ENCODE data around the gene NOL4L.

The NOL4L gene

GRCh38 chr20:32574296-32575226 lies 10.6 kb downstream of the NOL4L start:
- no peak for DNase-seq

GRCh38 chr20:32573167-32573851 lies 11.8 kb downstream of the NOL4L start:
- DNase-seq = no peak

GRCh38 chr20:32572271-32572968 lies 12.7 kb downstream of the NOL4L start:
- no peak for DNase-seq

GRCh38 chr20:32571566-32571965 lies 13.6 kb downstream of the NOL4L start:
- DNase-seq = no peak

GRCh38 chr20:32570401-32571190 lies 14.5 kb downstream of the NOL4L start:
- no peak for DNase-seq

- DNase-seq = peak in 1 of 5 experiments; percentile 29
Measured at GRCh38 chr20:32569380-32570305, 15.5 kb downstream of the NOL4L start.

- no peak for DNase-seq
Measured at GRCh38 chr20:32569018-32569379, 16.1 kb downstream of the NOL4L start.

GRCh38 chr20:32567384-32568178 lies 17.6 kb downstream of the NOL4L start:
- DNase-seq = no peak

- DNase-seq = no peak
Measured at GRCh38 chr20:32566379-32567374, 18.5 kb downstream of the NOL4L start.

GRCh38 chr20:32565735-32566032 lies 19.4 kb downstream of the NOL4L start:
- DNase-seq = no peak

GRCh38 chr20:32564921-32565734 lies 20.0 kb downstream of the NOL4L start:
- DNase-seq = no peak

- no peak for DNase-seq
Measured at GRCh38 chr20:32564440-32564839, 20.7 kb downstream of the NOL4L start.

- no peak for DNase-seq
Measured at GRCh38 chr20:32563311-32564272, 21.5 kb downstream of the NOL4L start.

- no peak for DNase-seq
Measured at GRCh38 chr20:32562495-32562911, 22.6 kb downstream of the NOL4L start.

- DNase-seq = peak in 1 of 5 experiments; percentile 33
Measured at GRCh38 chr20:32560989-32561830, 23.9 kb downstream of the NOL4L start.

GRCh38 chr20:32560482-32560988 lies 24.6 kb downstream of the NOL4L start:
- DNase-seq = no peak
